Stimulated activated CD8-positive, alpha-beta memory T cell treated with anti-CD3 and anti-CD28 coated beads, Interleukin-12 subunit alpha, Interleukin-12 subunit beta, amount 100 ng/mL, for 24 hours (primary cell): ENCODE measurements around the gene LRRC28.
"Not testable (repeated sequence)": the region's sequence is repeated elsewhere in the genome, so short reads cannot be mapped to it uniquely, and the experiment has no call there.

Source experiments
- DNase-seq: peaks from one replicate; pipeline ENCODE4 v3.0.0-alpha.2; 2020; ENCODE audit errors: extremely low read depth

Gene LRRC28

GRCh38 chr15:99396375-99396774 is 145.1 kb downstream of the LRRC28 start:
- DNase-seq: no peak

DNA sequence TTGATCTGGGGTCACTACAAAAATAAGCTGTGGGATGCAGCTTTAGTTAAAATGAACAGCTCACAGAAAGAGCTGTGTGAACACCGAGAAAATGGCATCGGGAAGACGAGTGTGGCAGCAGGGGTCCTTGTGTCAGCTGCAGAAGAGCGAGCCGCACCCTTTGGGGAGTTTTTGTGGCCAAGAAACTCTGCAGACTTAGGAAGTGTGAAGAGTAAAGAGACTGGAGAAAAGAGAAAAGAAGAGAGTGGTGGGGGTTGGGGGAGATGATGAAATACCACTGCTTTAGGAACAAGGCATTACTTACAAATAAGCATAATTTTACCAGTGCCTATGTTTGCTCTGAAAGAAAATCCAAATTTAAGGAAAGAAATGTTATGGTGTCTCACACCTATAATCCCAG is 147.8 kb downstream of the LRRC28 start:
- DNase-seq: no peak

DNA sequence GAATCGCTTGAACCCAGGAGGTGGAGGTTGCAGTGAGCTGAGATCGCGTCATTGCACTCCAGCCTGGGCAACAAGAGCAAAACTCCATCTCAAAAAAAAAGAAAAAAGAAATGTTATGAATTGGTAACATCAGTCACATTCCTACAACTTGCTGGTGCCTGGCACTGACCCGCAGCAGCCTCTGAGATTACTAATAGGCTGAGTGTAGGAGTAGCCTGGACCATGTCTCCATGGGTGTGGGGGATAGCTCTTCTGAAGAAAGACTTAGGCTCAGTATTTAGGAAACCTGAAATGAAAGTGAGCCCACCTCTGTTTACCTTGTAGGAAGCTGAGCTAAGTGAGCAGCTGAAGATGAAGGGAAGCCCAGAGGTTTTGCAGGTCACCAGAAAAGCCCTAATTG is 148.3 kb downstream of the LRRC28 start:
- no peak for DNase-seq

GRCh38 chr15:99401216-99401615 is 149.9 kb downstream of the LRRC28 start:
- not testable (repeated sequence) for DNase-seq

GRCh38 chr15:99402014-99402729 is 150.9 kb downstream of the LRRC28 start:
- DNase-seq: no peak

DNA sequence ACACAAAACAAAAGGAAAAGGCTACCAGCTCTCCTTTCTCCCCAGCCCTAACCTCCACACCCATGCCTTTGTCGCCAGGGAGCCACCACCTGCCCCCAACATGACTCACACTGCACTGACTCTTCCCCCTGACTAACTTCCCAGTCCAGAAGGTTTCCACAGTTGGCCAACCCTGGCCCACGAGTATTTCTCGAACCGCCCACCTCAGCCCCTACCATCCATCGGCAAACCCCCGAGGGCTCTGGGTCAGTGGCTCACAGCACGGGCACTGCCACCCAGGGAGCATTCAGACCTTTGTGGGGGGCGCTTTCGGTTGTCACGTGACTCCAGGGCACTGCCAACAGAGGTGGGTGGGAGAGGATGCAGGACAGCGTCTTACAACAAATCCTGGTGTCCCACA is 152.3 kb downstream of the LRRC28 start:
- no peak for DNase-seq

DNA sequence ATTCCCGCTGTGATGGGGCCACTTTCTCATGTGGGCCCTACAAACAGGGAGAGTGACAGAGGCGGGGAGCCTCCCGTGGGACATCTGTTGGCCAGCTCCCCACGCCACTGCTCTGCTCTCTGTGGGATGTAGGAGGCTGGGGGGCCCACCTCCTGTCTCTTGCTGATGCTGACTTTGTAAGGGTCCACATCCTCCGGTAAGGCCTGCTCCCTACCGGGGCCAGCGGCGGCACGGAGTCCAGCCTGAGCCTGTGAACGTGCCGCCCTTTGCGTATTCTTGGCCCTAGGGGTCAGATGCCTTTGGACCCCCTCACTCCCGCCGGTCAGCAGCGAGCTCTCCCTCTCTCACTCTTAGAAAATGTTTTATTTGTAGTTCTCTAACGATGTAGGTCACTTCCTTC is 153.2 kb downstream of the LRRC28 start:
- no peak for DNase-seq

GRCh38 chr15:99406120-99406519 is 154.8 kb downstream of the LRRC28 start:
- DNase-seq: no peak

GRCh38 chr15:99406716-99407487 is 155.6 kb downstream of the LRRC28 start:
- no peak for DNase-seq

DNA sequence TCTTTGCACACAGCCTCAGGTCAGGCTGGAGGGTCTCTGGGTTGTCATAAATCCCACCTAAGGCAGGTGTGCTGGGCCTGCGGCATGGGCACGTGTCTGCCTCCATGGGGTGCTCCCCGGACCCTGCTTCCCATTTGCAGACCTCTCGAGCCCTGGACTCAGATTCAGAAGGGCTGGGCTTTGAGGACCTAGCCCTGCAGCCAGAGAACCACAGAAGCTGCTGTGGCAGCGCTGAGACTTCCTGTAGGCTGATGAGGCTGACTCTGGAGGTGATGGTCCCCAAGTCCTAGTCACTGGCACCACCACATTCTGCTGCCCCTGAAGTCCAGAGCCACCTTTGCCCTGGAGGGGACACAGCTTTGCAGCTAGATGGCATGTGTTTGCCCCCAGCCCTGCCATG is 156.4 kb downstream of the LRRC28 start:
- DNase-seq: no peak

DNA sequence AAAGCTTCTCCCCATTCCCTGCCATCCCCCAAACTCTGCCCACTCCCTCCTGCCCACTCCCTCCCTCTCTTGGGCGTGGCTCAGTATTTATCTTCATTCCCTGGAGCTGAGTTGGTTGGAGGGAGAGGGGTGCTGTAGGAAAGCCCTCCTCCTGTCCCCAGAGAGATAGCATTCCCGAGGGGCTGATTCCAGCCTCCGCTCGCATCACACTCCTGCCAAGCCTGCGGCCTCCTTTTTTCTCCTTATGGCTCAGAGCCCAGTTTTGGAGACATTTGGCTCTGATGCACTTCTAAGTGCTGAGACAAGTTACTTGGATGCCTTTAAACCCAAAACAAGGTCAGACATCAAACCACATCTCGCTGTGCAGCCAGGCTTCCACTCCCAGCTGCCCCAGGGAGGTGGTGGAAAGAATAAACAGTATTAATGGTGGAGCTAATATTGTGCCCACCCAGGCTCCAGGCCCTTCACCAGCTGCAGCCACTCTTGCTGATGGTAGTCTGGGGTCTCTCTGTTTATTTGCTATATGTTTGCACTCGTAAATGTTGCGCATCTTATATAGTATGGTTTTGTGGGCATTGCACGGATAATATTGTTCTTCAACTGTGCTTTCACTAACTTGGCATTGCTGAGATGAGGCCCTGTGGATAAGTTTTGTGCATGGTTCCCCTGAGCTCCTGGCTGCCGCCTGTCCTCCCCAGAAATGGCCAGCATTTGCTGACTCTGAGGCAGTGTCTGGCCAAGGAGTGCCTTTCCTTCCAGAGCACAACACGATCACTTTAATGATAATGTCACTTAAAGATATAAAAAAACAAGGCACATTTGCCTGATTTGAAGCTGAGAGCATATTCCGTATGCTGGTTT is 157.2 kb downstream of the LRRC28 start:
- DNase-seq: no peak

GRCh38 chr15:99409097-99409473 is 157.8 kb downstream of the LRRC28 start:
- no peak for DNase-seq

- no peak for DNase-seq
These were observed 158.3 kb downstream of the LRRC28 start for GRCh38 chr15:99409560-99409959.

DNA sequence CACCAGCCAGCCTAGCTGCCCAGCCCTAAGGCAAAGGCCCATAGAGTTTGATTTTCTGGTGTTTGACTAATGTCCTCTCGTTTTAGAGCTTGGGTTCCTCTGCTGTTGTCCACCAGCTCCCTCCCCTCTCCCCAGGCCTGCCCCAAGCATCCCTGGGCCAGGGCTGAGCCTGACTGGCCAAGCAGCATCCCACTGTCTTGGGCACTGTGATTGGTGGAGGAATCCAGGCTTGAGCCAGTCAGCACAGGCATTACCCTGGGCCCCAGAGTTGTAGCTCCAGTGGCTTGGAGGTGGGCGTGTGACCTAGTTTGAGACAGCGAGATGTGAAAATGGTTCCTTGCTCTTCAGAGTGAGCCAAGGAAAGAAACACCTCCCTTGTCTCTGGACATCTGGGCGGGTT is 159.2 kb downstream of the LRRC28 start:
- no peak for DNase-seq

GRCh38 chr15:99411234-99411633 is 160.0 kb downstream of the LRRC28 start:
- no peak for DNase-seq

DNA sequence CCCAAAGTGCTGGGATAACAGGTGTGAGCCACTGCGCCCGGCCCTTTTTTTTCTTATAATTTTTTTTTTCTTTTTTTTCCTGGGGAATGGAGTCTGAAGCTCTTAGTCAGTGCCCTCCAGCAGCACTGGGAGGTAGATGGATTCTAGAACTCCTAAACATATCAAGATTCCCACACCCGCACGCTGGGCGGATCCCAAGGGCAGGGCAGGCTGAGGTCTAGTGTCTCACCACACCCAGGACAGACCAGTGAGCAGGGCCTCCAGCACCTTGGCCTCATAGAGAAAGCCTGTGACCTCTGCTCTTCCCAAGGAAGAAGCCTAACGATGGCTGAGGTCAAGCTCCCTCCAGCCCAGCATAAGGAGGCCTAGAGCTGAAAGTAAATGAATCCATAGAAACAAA is 160.8 kb downstream of the LRRC28 start:
- DNase-seq: no peak

DNA sequence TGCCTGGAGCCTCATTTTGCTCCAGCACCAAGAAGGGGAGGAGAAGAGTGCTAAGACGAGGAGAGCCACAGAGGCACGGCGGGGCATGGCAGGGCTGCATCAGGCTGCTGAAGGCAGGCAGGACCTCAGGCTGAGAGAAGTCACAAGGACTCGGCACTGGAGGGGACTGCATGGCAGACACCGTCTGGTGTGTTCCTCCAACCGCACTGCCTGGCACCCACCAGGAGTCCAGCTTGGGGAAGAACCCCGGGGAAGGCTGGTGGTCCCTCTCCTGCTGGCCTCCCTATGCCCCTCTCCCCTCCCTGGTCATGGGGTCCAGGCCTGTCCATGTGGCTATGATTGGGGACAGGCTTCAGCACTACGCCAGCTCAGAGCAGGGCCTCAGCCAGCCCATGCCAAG is 161.3 kb downstream of the LRRC28 start:
- no peak for DNase-seq

- no peak for DNase-seq
These were observed 162.9 kb downstream of the LRRC28 start for GRCh38 chr15:99413955-99414754.

GRCh38 chr15:99414755-99415731 is 163.8 kb downstream of the LRRC28 start:
- no peak for DNase-seq
